Body of pancreas (tissue), 4 donors: ENCODE measurements around the gene CAMK4. TPM values are rescaled to one million over a fixed set of nuclear protein-coding genes. Genes with fewer than 3 reads are reported as not detected.
A peak's percentile ranks its signal among the peaks of the same experiment; 100 is the strongest.

Experiments used
- ATAC-seq: fragments of 150-250 bp; one replicate; pipeline ENCODE4 v1.9.1; 2016
- DNase-seq, 4 donors: peaks; one replicate each; pipeline ENCODE4 v3.0.0-alpha.2; 2019
- H3K27ac ChIP-seq, 4 donors: fragments of 200-600 bp; sonication (generic); 1 replicate in 3 of 4; 2 replicates in 1 of 4; pipeline versions ENCODE4 v1.5.1 to v1.6.1; 2016 to 2019; ENCODE audit warnings: mild to moderate bottlenecking in 1 of 4, mixed read lengths in 1 of 4, moderate library complexity in 1 of 4
- H3K27me3 ChIP-seq, 2 donors: fragments of 200-600 bp; sonication (generic); one replicate each; pipeline ENCODE4 v1.6.0; 2016; ENCODE audit warnings: mild to moderate bottlenecking in 1 of 2
- H3K36me3 ChIP-seq, 2 donors: fragments of 200-600 bp; sonication (generic); replicated peaks in 1 of 2; 2 replicates each; pipeline ENCODE4 v1.5.1; 2016; ENCODE audit warnings: low read depth in 2 of 2; ENCODE audit not compliant: insufficient read depth in 1 of 2
- H3K4me1 ChIP-seq: fragments of 200-600 bp; sonication (generic); one replicate; pipeline ENCODE4 v1.6.0; 2016
- H3K4me3 ChIP-seq, 2 donors: fragments of 200-600 bp; sonication (generic); 1 replicate in 1 of 2; 2 replicates in 1 of 2; pipeline ENCODE4 v1.5.1; 2016 to 2019
- H3K9me3 ChIP-seq, 3 donors: fragments of 200-600 bp; sonication (generic); 1 replicate in 2 of 3; 2 replicates in 1 of 3; pipeline ENCODE4 v1.5.1; 2016
- CTCF ChIP-seq, 7 experiments: fragments of 450-650 bp in 4 of 7; fragments of 200-600 bp in 3 of 7; sonication (generic) in 3 of 7; IDR thresholded peaks; one replicate each; pipeline ENCODE4 v1.5.1; 2016 to 2019; ENCODE audit warnings: antibody characterized with exemption in 7 of 7
- POLR2A ChIP-seq, 3 donors: fragments of 450-650 bp; IDR thresholded peaks; one replicate each; pipeline ENCODE4 v1.6.1; 2016; ENCODE audit warnings: antibody characterized with exemption in 3 of 3, mild to moderate bottlenecking in 2 of 3
- WGBS, 2 donors: methylation state at CpG; one replicate each; pipeline ENCODE4 v1.1.5; 2017; 5-methylcytosine and 5-hydroxymethylcytosine counted together
- intact Hi-C: fragments of 100-400 bp; cut with DNase I; formaldehyde crosslinking; loops from one replicate; pipeline ENCODE4 v1.15.1; 2023
- total RNA-seq, 2 donors: library from RNA; depleted of rRNA; stranded (reverse); fragments of >200 nt; gene quantifications; one replicate each; pipeline ENCODE4 v1.1.0, GENCODE V29; 2016

The CAMK4 gene
- total RNA-seq, 2 donors from 2014 or later: 0.78 TPM; not detected in 1

- Histone ChIP-seq H3K27ac (no peak overlapping the region), H3K36me3 (no peaks in the 10 kb centered on the region), H3K4me1 (no peaks in the 10 kb centered on the region), H3K4me3 (no peak overlapping the region), H3K27me3 (no peaks in the 10 kb centered on the region), H3K9me3 (no peaks in the 10 kb centered on the region)
- intact Hi-C loops: loop anchor here (10.0 kb wide), 1 partner anchor 112 kb away; no protein-coding TSS in a partner anchor
- DNase-seq (no peak), ATAC-seq (no peak)
- 62 to 68% methylated on average over 2 of the region's 2 CpGs for WGBS, 2 donors
- TF ChIP-seq CTCF (IDR thresholded peaks at IDR 0.05) (no peak), POLR2A (IDR thresholded peaks at IDR 0.05) (no peak)
These were observed 52.9 kb downstream of the CAMK4 start for GRCh38 chr5:111277061-111277460.

- no peak overlapping the region for H3K4me3 ChIP-seq
- H3K36me3 ChIP-seq: no peaks in the 10 kb centered on the region
- ATAC-seq (peak; percentile 72), DNase-seq (peak; percentile 33 to 72 (median 62))
- H3K9me3 ChIP-seq: no peaks in the 10 kb centered on the region
- TF ChIP-seq CTCF (IDR thresholded peaks at IDR 0.05): peak; percentile 27 to 74 (median 56)
- TF ChIP-seq POLR2A (IDR thresholded peaks at IDR 0.05): no peak
- no peaks in the 10 kb centered on the region for H3K4me1 ChIP-seq
- 32 to 40% methylated on average over 12 of the region's 12 CpGs for WGBS, 2 donors
- intact Hi-C loops: loop anchor here (10.0 kb wide), 1 partner anchor 114 kb away; no protein-coding TSS in a partner anchor
- H3K27ac ChIP-seq: no peak overlapping the region
- H3K27me3 ChIP-seq: no peaks in the 10 kb centered on the region
These were observed 54.8 kb downstream of the CAMK4 start for GRCh38 chr5:111278858-111279504.

- H3K36me3 ChIP-seq: no peaks in the 10 kb centered on the region
- H3K9me3 ChIP-seq: no peaks in the 10 kb centered on the region
- no peak overlapping the region for H3K27ac ChIP-seq
- WGBS, 2 donors: 52 to 54% methylated on average over 6 of the region's 6 CpGs
- no peak for TF ChIP-seq POLR2A (IDR thresholded peaks at IDR 0.05)
- TF ChIP-seq CTCF (IDR thresholded peaks at IDR 0.05): no peak
- ATAC-seq: no peak
- H3K27me3 ChIP-seq: no peaks in the 10 kb centered on the region
- no peaks in the 10 kb centered on the region for H3K4me1 ChIP-seq
- H3K4me3 ChIP-seq: no peak overlapping the region
- intact Hi-C loops: no loop called here
- no peak for DNase-seq
These were observed 56.2 kb downstream of the CAMK4 start for GRCh38 chr5:111280282-111280951.

GRCh38 chr5:111282798-111283197, 58.6 kb downstream of the CAMK4 start:
- TF ChIP-seq CTCF (IDR thresholded peaks at IDR 0.05): no peak
- no peak for TF ChIP-seq POLR2A (IDR thresholded peaks at IDR 0.05)
- no peak overlapping the region for H3K4me3 ChIP-seq
- intact Hi-C loops: no loop called here
- no peaks in the 10 kb centered on the region for H3K36me3 ChIP-seq
- no peak overlapping the region for H3K27ac ChIP-seq
- H3K9me3 ChIP-seq: no peaks in the 10 kb centered on the region
- 60 to 63% methylated on average over 3 of the region's 3 CpGs for WGBS, 2 donors
- no peaks in the 10 kb centered on the region for H3K27me3 ChIP-seq
- DNase-seq (no peak), ATAC-seq (no peak)
- no peaks in the 10 kb centered on the region for H3K4me1 ChIP-seq
